Thyroid gland (tissue), 4 donors: ENCODE data around the gene RUSF1. TPM values are rescaled to one million over a fixed set of nuclear protein-coding genes. Genes with fewer than 3 reads are reported as not detected.

ENCODE experiments used
- DNase-seq, 2 donors: peaks; one replicate each; pipeline ENCODE4 v3.0.0-alpha.2; 2019
- H3K27ac ChIP-seq, 3 donors: fragments of 200-600 bp; sonication (generic); 1 replicate in 2 of 3; 2 replicates in 1 of 3; pipeline ENCODE4 v1.5.1; 2016 to 2019; ENCODE audit warnings: mild to moderate bottlenecking in 1 of 3, moderate library complexity in 1 of 3
- H3K27me3 ChIP-seq: fragments of 200-600 bp; sonication (generic); one replicate; pipeline ENCODE4 v1.5.1; 2019
- H3K36me3 ChIP-seq, 2 donors: fragments of 200-600 bp; sonication (generic); one replicate each; pipeline ENCODE4 v1.5.1; 2016 to 2019
- H3K4me1 ChIP-seq, 2 donors: fragments of 200-600 bp; sonication (generic); one replicate each; pipeline ENCODE4 v1.5.1; 2017 to 2019
- H3K4me3 ChIP-seq, 3 donors: fragments of 200-600 bp; sonication (generic); replicated peaks in 1 of 3; 1 replicate in 2 of 3; 2 replicates in 1 of 3; pipeline ENCODE4 v1.5.1; 2016; ENCODE audit warnings: mild to moderate bottlenecking in 1 of 3
- H3K9me3 ChIP-seq: fragments of 200-600 bp; sonication (generic); one replicate; pipeline ENCODE4 v1.5.1; 2017
- CTCF ChIP-seq, 6 experiments: fragments of 200-600 bp in 3 of 6; fragments of 450-650 bp in 3 of 6; sonication (generic) in 3 of 6; IDR thresholded peaks; one replicate each; pipeline ENCODE4 v1.5.1; 2016 to 2019; ENCODE audit warnings: antibody characterized with exemption in 6 of 6, mild to moderate bottlenecking in 2 of 6, inconsistent platforms in 1 of 6, moderate library complexity in 1 of 6
- POLR2A ChIP-seq, 2 donors: fragments of 450-650 bp; IDR thresholded peaks; one replicate each; pipeline ENCODE4 v1.6.1; 2017; ENCODE audit warnings: antibody characterized with exemption in 2 of 2, mild to moderate bottlenecking in 2 of 2, moderate library complexity in 1 of 2
- WGBS, 2 donors: methylation state at CpG; one replicate each; pipeline ENCODE4 v1.1.5; 2017; 5-methylcytosine and 5-hydroxymethylcytosine counted together
- intact Hi-C: fragments of 100-400 bp; cut with DNase I; formaldehyde crosslinking; loops from one replicate; pipeline ENCODE4 v1.15.1; 2023
- total RNA-seq, 4 donors: library from RNA; depleted of rRNA; stranded (reverse); fragments of >200 nt; gene quantifications; one replicate each; pipeline ENCODE4 v1.2.3, GENCODE V29; 2016

RUSF1 gene
- total RNA-seq, 4 donors from 2014 or later = 77.8 to 136 (median 129) TPM

- H3K36me3 ChIP-seq = peaks cover 4 to 14% of the 10 kb centered on the region in 2 donors
- peak; percentile 98 to 99 for DNase-seq
- WGBS, 2 donors = 0% methylated on average over 18 to 25 of the region's 91 CpGs
- no peaks in the 10 kb centered on the region for H3K27me3 ChIP-seq
- H3K4me3 ChIP-seq = peak within 1 kb of the TSS; percentile 19 to 79 (median 66)
- H3K27ac ChIP-seq = peak within 1 kb of the TSS; percentile 96 to 100 (median 98)
- peak in 2 of 6 experiments; percentile 36 to 42 for TF ChIP-seq CTCF (IDR thresholded peaks at IDR 0.05)
- TF ChIP-seq POLR2A (IDR thresholded peaks at IDR 0.05) = peak in 1 of 2 donors; percentile 77
- H3K4me1 ChIP-seq = peaks cover 31 to 43% of the 10 kb centered on the region in 2 donors
- H3K9me3 ChIP-seq = no peaks in the 10 kb centered on the region
- intact Hi-C loops = no loop called here
Measured at GRCh38 chr16:31458844-31459686, 49.1 kb downstream of the RUSF1 start, which contains the start of gene ARMC5. ARMC5 (plus strand) TSS chr16:31459501; CDS start chr16:31459525, 24 bp downstream.

- H3K4me1 ChIP-seq = peaks cover 38 to 51% of the 10 kb centered on the region in 2 donors
- peak in 1 of 2 donors; percentile 78 for TF ChIP-seq POLR2A (IDR thresholded peaks at IDR 0.05)
- peak in 1 of 6 experiments; percentile 11 for TF ChIP-seq CTCF (IDR thresholded peaks at IDR 0.05)
- no peaks in the 10 kb centered on the region for H3K9me3 ChIP-seq
- WGBS, 2 donors = 0 to 10% methylated on average over 2 to 18 of the region's 42 CpGs
- H3K36me3 ChIP-seq = peaks cover 4 to 14% of the 10 kb centered on the region in 2 donors
- peak; percentile 82 for DNase-seq
- peak overlapping the region; percentile 96 to 100 (median 98) for H3K27ac ChIP-seq
- intact Hi-C loops = no loop called here
- H3K4me3 ChIP-seq = peak overlapping the region; percentile 19 to 79 (median 66)
- no peaks in the 10 kb centered on the region for H3K27me3 ChIP-seq
Measured at GRCh38 chr16:31458073-31458843, 49.9 kb downstream of the RUSF1 start.

- Histone ChIP-seq H3K36me3 (peaks cover 0 to 3% of the 10 kb centered on the region in 2 donors), H3K27me3 (no peaks in the 10 kb centered on the region), H3K27ac (no peak overlapping the region), H3K4me1 (peaks cover 49 to 64% of the 10 kb centered on the region in 2 donors), H3K4me3 (no peak overlapping the region), H3K9me3 (no peaks in the 10 kb centered on the region)
- intact Hi-C loops = no loop called here
- DNase-seq = no peak
- TF ChIP-seq POLR2A (IDR thresholded peaks at IDR 0.05) = no peak
- TF ChIP-seq CTCF (IDR thresholded peaks at IDR 0.05) = no peak
- 75 to 80% methylated on average over 6 to 8 of the region's 8 CpGs for WGBS, 2 donors
Measured at GRCh38 chr16:31456988-31457360, 51.2 kb downstream of the RUSF1 start.

GRCh38 chr16:31455601-31456314, 52.4 kb downstream of the RUSF1 start:
- TF ChIP-seq CTCF (IDR thresholded peaks at IDR 0.05) = no peak
- no peak for TF ChIP-seq POLR2A (IDR thresholded peaks at IDR 0.05)
- DNase-seq = no peak
- Histone ChIP-seq H3K9me3 (no peaks in the 10 kb centered on the region), H3K4me1 (peaks cover 55 to 69% of the 10 kb centered on the region in 2 donors), H3K4me3 (no peak overlapping the region), H3K27me3 (no peaks in the 10 kb centered on the region), H3K27ac (no peak overlapping the region), H3K36me3 (no peaks in the 10 kb centered on the region)
- intact Hi-C loops = no loop called here
- WGBS, 2 donors = 82 to 86% methylated on average over 15 to 17 of the region's 17 CpGs
